GM19099 (cell line): ENCODE data around the gene LILRB4.

Experiments
- POLR2A ChIP-seq: IDR thresholded peaks from 3 replicates; pipeline ENCODE4 v1.6.1; 2011; ENCODE audit warnings: low read depth; ENCODE audit not compliant: insufficient read length; ENCODE audit errors: extremely low read depth

Gene LILRB4

DNA sequence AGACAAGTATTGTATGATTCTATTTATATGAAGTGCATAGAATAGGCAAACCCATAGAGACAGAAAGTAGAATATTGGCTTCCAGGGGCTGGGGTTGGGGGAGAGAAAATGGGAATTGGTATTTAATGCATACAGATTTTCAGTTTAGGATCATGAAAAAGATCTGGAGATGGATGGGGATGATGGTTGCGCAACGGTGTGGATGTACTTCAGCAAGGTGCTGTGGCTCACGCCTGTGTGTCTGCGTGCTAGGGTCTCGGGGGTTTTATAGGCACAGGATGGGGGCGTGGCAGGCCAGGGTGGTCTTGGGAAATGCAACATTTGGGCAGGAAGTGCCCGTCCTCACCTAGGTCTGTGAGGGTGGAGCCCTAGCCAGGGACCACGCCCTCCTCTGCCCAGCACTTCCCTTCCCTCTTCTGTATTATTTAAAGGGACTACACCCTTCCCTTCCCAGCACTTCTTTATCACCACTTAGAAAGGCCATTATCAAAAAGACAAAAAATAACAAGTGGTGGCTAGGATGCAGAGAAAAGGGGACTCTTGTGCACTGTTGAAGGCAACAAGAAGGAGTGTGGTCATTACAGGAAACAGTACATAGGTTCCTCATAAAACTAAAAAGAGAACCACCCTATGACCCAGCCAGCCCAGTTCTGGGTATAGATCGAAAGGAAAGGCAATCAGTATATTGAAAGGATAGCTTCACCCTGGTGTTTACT is 29.0 kb downstream of the LILRB4 start:
- TF ChIP-seq POLR2A = no peak

DNA sequence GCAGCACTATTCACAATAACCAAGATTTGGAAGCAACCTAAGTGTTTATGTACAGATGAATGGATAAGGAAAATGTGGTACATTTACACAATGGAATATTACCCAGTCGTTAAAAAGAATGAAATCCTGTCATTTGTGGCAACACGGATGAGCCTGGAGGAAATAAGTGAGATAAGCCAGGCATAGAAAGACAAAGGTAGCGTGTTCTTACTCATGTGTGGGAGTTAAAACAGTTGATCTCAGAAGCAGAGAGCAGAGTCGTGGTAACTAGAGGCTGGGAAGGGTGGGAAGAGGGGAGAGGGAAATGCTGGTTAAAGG is 29.5 kb downstream of the LILRB4 start:
- TF ChIP-seq POLR2A = no peak

DNA sequence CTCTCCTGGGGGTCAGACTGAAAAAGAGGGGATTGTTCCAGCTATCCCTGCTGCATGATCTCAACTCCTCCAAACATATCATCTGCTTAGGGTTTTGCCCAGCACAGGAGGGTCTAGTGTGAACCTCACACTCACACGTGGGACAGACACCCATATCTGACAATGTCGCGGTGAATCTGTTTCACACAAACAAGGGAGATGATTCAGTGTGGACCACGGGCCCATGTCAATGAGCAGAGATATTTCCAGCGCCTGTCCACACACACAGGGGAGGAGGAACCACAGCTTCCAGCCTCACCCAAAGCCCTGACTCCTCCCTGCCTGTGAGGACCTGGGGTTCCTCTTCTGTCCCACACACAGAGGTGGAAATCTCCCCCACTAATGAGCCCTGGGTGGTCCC is 31.9 kb downstream of the LILRB4 start:
- no peak for TF ChIP-seq POLR2A

GRCh38 chr19:54696117-54696548 is 33.3 kb downstream of the LILRB4 start:
- TF ChIP-seq POLR2A = no peak

- TF ChIP-seq POLR2A = no peak
Observed at GRCh38 chr19:54696766-54697165, 34.0 kb downstream of the LILRB4 start.

DNA sequence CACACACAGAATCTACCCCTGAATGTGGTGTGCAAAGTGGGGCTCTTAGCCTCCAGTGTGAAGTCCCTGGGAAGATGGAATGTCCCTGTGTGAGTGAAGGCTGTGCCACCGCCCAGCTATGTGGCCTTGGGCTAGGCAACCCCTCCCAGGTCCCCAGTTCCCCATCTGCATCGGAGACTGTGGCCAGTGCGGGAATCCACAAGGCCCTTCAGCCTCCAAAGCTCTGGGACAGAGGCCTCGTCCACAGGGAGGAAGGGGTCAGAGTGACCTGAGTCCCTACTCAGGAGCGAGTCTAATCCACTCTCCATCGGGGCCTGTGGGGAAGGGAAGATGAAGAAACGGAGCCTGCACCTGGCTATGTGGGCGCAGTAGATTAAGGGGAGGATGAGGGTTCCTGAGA is 42.1 kb downstream of the LILRB4 start:
- TF ChIP-seq POLR2A = no peak

- no peak for TF ChIP-seq POLR2A
Observed at GRCh38 chr19:54707962-54708361, 45.2 kb downstream of the LILRB4 start.

- no peak for TF ChIP-seq POLR2A
Observed at GRCh38 chr19:54708781-54709180, 46.0 kb downstream of the LILRB4 start.

- no peak for TF ChIP-seq POLR2A
Observed at GRCh38 chr19:54709212-54709948, 46.6 kb downstream of the LILRB4 start.
